SU-DHL-6 (cell line): Measurements from ENCODE around the gene VSTM2B.
"Not testable (repeated sequence)": the region's sequence is repeated elsewhere in the genome, so short reads cannot be mapped to it uniquely, and the experiment has no call there.

ENCODE experiments used
- EZH2phosphoT487 ChIP-seq: fragments of 200-600 bp; sonication (generic), shearing (Covaris generic); conservative IDR thresholded peaks from 2 replicates; pipeline ENCODE4 v1.6.1; 2018; ENCODE audit warnings: mild to moderate bottlenecking, antibody characterized with exemption, low read length, moderate library complexity, mixed read lengths
- TF ChIP-seq, protein P1 (sequence below): fragments of 200-600 bp; sonication (generic); IDR thresholded peaks from one replicate; pipeline ENCODE4 v1.5.1; 2017; ENCODE audit warnings: antibody characterized with exemption, mild to moderate bottlenecking, low read length, moderate library complexity; ENCODE audit not compliant: insufficient read depth, poor library complexity, severe bottlenecking

DNA sequence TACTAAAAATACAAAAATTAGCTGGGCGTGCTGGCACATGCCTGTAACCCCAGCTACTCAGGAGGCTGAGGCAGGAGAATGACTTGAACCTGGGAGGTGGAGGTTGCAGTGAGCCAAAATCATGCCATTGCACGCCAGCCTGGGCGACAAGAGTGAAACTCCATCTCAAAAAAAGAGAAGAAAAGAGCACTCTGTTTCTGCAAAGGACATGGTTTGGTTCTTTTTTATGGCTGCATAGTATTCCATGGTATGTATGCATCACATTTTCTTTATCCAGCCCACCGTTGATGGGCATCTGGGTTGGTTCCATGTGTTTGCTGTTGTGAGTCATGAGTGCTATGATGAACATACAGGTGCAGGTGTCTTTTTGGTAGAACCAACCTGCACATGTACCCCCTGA is 19.7 kb downstream of the VSTM2B start:
- TF ChIP-seq, protein P1, sequence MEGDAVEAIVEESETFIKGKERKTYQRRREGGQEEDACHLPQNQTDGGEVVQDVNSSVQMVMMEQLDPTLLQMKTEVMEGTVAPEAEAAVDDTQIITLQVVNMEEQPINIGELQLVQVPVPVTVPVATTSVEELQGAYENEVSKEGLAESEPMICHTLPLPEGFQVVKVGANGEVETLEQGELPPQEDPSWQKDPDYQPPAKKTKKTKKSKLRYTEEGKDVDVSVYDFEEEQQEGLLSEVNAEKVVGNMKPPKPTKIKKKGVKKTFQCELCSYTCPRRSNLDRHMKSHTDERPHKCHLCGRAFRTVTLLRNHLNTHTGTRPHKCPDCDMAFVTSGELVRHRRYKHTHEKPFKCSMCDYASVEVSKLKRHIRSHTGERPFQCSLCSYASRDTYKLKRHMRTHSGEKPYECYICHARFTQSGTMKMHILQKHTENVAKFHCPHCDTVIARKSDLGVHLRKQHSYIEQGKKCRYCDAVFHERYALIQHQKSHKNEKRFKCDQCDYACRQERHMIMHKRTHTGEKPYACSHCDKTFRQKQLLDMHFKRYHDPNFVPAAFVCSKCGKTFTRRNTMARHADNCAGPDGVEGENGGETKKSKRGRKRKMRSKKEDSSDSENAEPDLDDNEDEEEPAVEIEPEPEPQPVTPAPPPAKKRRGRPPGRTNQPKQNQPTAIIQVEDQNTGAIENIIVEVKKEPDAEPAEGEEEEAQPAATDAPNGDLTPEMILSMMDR = not testable (repeated sequence)
- not testable (repeated sequence) for TF ChIP-seq EZH2phosphoT487
